ENCODE data around the gene WDR89.

Gene WDR89

DNA sequence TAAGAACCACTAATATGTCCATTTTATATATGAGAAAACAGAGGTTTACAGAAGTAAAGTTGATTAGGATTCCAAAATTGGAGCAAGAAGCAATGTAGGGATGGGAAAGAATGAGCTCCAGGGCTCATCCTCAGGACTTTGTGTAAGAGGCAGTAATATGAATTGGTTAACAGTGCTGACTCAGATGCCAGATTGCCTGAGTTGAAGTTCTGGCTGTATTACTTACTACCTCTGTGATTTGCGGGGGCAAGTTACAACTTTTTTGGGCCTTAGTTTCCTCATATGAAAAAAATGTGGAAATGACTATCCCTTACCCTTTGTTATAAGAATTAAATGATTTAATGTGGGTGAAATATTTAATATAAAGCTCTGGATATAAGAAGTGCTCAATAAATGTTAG, 63.4 kb downstream of the WDR89 start:
- TF ChIP-seq, protein P1, sequence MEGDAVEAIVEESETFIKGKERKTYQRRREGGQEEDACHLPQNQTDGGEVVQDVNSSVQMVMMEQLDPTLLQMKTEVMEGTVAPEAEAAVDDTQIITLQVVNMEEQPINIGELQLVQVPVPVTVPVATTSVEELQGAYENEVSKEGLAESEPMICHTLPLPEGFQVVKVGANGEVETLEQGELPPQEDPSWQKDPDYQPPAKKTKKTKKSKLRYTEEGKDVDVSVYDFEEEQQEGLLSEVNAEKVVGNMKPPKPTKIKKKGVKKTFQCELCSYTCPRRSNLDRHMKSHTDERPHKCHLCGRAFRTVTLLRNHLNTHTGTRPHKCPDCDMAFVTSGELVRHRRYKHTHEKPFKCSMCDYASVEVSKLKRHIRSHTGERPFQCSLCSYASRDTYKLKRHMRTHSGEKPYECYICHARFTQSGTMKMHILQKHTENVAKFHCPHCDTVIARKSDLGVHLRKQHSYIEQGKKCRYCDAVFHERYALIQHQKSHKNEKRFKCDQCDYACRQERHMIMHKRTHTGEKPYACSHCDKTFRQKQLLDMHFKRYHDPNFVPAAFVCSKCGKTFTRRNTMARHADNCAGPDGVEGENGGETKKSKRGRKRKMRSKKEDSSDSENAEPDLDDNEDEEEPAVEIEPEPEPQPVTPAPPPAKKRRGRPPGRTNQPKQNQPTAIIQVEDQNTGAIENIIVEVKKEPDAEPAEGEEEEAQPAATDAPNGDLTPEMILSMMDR (conservative IDR thresholded peaks at IDR 0.05; ENCODE audit: control insufficient read depth, insufficient read depth, low read depth, low read length): no peak
- no peak overlapping the region for H3K4me3 ChIP-seq (ENCODE audit: control insufficient read depth, low read depth, low read length)
- peak; percentile 33 for DNase-seq (ENCODE audit: low read depth)

DNA sequence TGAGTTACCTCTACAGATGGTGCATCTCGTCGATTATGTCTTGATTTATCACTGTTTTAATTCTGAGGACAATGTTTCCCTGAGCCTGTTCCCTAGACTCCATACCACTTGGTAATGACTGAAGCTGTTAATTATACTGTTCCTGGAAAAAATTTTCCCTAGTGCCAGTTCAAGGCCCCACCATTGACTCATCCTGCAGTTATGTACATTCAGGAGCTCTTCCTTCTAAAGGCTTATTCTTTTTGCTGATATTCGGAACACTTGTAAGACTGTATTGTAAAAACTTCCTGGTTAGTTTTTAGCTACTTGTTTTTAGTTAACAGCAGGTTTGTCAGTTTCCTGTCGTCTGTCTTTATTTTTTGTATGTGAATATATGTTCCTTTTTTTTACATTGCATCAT, 68.1 kb downstream of the WDR89 start:
- TF ChIP-seq, protein P1 (conservative IDR thresholded peaks at IDR 0.05; ENCODE audit: control insufficient read depth, insufficient read depth, low read depth, low read length): no peak
- H3K4me3 ChIP-seq (ENCODE audit: control insufficient read depth, low read depth, low read length): no peak overlapping the region
- no peak for DNase-seq (ENCODE audit: low read depth)

DNA sequence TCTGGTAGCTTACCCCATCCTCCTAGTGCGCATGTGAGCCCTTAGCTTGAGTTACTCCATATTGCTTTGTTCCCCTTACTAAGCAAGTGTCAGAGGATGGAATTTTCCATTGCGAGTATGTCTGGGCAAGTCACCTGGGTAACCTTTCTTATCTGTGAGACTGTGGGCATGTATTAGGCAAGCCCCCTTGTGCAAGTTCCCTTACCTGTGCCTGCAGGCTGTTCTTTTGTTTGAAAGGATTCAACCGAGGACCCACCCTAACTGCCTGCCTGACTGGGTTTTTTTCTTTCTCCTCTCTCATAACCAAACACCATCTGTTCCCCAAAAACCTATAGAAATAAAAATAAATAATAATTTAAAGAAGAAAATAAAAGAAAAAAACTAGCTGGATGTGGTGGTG, 76.2 kb downstream of the WDR89 start:
- TF ChIP-seq, protein P1 (conservative IDR thresholded peaks at IDR 0.05; ENCODE audit: control insufficient read depth, insufficient read depth, low read depth, low read length): no peak
- no peak for DNase-seq (ENCODE audit: low read depth)
- no peak overlapping the region for H3K4me3 ChIP-seq (ENCODE audit: control insufficient read depth, low read depth, low read length)

DNA sequence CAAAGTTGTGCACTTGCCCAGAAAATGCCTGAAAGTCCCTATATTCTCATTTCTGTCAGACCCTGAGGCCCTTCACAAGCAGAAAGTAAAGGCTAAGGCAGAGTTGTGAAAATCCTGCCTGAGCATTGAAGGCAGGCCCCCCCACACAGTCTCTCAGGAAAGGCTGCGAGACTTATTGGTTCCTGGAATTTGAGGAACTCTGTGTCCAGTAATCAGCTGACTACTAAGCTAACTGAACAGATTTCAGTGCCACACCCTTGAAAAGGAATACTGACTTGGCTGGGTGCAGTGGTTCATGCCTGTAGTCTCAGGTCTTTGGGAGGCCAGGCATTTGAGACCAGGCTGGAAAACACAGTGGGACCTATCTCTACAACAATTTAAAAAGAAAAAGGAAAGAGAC, 77.4 kb downstream of the WDR89 start:
- TF ChIP-seq, protein P1 (conservative IDR thresholded peaks at IDR 0.05; ENCODE audit: control insufficient read depth, insufficient read depth, low read depth, low read length): no peak
- no peak for DNase-seq (ENCODE audit: low read depth)
- H3K4me3 ChIP-seq (ENCODE audit: control insufficient read depth, low read depth, low read length): no peak overlapping the region

DNA sequence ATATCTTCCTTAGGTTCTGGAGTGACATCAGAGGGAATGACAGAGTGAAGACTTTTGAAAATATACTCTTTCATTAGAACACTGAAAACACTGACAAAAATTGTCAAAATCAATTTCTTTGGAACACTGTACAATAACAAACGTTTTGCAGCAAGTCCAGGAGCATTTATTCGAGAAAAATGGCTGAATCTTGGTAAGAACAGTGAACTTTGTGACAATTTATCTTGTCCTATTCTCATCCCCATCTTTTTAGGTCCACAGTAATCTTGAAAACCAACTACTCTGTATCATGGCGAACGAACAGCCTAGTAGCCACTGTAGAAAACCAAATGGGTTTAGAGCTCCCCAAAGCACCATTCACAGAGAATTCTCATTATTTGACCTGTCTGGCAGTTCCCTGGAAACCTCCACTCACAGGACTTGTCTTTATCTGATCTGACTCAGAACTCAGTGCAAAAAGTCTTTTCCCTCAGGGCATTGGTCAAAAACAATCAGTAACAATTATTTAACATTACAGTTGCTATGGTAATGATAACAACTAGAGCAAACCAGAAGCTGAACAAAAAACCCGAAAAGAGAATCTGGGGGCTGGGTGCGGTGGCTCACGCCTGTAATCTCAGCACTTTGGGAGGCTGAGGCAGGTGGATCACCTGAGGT, 78.2 kb downstream of the WDR89 start:
- TF ChIP-seq, protein P1 (conservative IDR thresholded peaks at IDR 0.05; ENCODE audit: control insufficient read depth, insufficient read depth, low read depth, low read length): no peak
- no peak for DNase-seq (ENCODE audit: low read depth)
- no peak overlapping the region for H3K4me3 ChIP-seq (ENCODE audit: control insufficient read depth, low read depth, low read length)

DNA sequence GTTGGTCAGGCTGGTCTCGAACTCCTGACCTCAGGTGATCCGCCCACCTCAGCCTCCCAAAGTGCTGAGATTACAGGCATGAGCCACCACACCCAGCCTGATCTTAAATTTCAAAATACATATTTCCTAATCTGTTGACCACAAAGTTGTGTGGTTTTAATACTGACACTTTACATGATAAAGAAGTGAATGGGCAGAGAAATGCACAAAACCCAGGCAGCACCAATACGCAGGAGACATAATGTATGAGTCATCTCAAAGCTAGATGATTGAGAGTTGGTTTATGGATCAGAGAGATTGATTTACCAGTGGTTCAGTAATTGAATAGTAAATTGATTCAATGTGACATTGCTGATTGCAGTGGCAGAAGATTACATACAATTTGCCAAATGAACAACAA, 79.3 kb downstream of the WDR89 start:
- no peak for DNase-seq (ENCODE audit: low read depth)
- TF ChIP-seq, protein P1 (conservative IDR thresholded peaks at IDR 0.05; ENCODE audit: control insufficient read depth, insufficient read depth, low read depth, low read length): no peak
- H3K4me3 ChIP-seq (ENCODE audit: control insufficient read depth, low read depth, low read length): no peak overlapping the region

DNA sequence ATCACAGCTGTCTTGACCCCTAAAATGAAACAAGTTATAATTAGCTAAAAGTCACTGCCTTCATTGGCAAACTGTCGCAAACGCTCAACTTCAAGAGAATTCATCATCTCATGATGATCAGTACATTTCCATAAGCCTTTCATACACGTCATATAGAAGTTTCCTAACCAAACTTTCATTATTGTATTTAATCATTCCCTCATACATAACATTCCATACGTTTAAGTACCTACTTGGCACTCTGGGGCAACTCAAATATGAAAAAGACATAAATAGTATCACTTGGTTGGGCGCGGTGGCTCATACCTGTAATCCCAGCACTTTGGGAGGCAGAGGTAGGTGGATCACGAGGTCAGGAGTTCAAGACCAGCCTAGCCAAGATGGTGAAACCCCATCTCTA, 86.1 kb downstream of the WDR89 start:
- TF ChIP-seq, protein P1 (conservative IDR thresholded peaks at IDR 0.05; ENCODE audit: control insufficient read depth, insufficient read depth, low read depth, low read length): no peak
- no peak overlapping the region for H3K4me3 ChIP-seq (ENCODE audit: control insufficient read depth, low read depth, low read length)
- DNase-seq (ENCODE audit: low read depth): no peak
